ENCODE results near the gene DPF3. TPM values are rescaled to one million over a fixed set of nuclear protein-coding genes. Genes with fewer than 3 reads are reported as not detected.
"Not testable (repeated sequence)": the region's sequence is repeated elsewhere in the genome, so short reads cannot be mapped to it uniquely, and the experiment has no call there.

DPF3 gene
- total RNA-seq, 2 experiments from 2014 or later: 3.8 to 4.1 TPM

DNA sequence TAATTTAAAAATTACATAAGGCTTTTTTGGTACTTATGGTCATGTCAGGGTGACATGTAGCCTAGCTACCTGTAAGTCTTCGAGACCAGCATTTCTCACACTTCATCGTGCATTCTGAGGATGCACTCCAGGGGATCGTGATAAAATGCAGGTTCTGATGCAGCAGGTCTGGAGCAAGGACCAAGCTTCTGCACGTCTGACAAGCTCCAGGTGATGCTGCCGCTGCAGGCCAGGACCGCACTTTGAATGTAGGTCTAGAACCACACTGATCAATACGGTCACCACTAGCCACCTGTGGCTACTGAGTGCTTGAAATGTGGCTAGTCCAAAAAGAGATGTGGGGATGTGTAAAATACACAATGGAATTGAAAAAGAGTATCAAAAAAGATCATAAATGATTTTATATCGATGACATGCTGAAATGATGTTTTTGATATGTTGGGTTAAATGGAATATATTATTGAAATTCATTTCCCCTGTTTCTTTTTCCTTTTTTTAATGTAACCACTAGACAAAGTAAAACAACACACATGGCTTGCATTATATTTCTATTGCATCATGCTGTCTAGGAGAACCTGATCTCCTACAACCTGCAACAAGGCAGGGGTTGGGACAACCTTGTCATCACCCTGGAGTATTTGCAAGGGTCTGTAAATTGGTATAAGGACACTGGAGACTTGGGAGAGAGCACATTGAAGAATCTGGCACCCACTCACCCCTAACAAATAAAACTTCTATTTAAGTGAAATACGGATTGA lies 142.4 kb downstream of the DPF3 start:
- Mint-ChIP-seq H3K4me3 (no peak overlapping the region), H3K9me3 (peaks cover 13% of the 10 kb centered on the region), H3K4me1 (no peaks in the 10 kb centered on the region), H3K27ac (no peak overlapping the region), H3K36me3 (peaks cover 21% of the 10 kb centered on the region), H3K27me3 (peaks cover 1% of the 10 kb centered on the region)
- DNase-seq: no peak
- POLR2A ChIA-PET: no interaction called here
- no peak for ATAC-seq (ENCODE audit: low read depth)

DNA sequence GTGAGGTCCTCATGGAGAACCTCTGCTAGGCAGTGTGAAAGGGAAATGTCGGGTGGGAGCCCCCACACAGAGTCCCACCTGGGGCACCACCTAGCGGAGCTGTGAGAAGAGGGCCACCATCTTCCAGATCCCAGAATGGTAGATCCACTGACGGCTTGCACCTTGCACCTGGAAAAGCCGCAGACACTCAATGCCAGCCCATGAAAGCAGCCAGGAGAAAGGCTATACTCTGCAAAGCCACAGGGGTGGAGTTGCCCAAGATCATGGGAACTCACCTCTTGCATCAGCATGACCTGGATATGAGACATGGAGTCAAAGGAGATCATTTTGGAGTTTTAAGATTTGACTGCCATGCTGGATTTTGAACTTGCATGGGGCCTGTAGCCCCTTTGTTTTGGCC lies 145.0 kb downstream of the DPF3 start:
- not testable (repeated sequence) for H3K4me1 Mint-ChIP-seq, H3K4me3 Mint-ChIP-seq

DNA sequence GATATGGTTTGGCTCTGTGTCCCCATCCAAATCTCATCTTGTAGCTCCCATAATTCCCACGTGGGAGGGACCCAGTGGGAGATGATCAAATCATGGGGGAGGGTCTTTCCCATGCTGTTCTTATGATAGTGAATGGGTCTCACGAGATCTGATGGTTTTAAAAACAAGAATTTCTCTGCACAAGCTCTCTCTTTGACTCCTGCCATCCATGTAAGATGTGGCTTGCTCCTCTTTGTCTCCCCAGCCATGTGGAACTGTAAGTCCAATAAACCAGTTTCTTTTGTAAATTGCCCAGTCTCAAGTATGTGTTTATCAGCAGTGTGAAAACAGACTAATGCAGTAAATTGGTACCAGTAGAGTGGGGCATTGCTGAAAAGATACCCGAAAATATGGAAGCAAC lies 146.2 kb downstream of the DPF3 start:
- no peak for DNase-seq
- no peaks in the 10 kb centered on the region for H3K4me1 Mint-ChIP-seq
- H3K4me3 Mint-ChIP-seq: no peak overlapping the region
- peaks cover 14% of the 10 kb centered on the region for H3K36me3 Mint-ChIP-seq
- peaks cover 1% of the 10 kb centered on the region for H3K27me3 Mint-ChIP-seq
- POLR2A ChIA-PET: no interaction called here
- no peak overlapping the region for H3K27ac Mint-ChIP-seq
- peaks cover 9% of the 10 kb centered on the region for H3K9me3 Mint-ChIP-seq
- ATAC-seq (ENCODE audit: low read depth): no peak

More for the DNA sequence above, 145.0 kb downstream of the DPF3 start:
- ATAC-seq (ENCODE audit: low read depth); DNase-seq; H3K27me3 Mint-ChIP-seq; H3K9me3 Mint-ChIP-seq; POLR2A ChIA-PET; H3K27ac Mint-ChIP-seq: not testable (repeated sequence)
- peaks cover 17% of the 10 kb centered on the region for H3K36me3 Mint-ChIP-seq

DNA sequence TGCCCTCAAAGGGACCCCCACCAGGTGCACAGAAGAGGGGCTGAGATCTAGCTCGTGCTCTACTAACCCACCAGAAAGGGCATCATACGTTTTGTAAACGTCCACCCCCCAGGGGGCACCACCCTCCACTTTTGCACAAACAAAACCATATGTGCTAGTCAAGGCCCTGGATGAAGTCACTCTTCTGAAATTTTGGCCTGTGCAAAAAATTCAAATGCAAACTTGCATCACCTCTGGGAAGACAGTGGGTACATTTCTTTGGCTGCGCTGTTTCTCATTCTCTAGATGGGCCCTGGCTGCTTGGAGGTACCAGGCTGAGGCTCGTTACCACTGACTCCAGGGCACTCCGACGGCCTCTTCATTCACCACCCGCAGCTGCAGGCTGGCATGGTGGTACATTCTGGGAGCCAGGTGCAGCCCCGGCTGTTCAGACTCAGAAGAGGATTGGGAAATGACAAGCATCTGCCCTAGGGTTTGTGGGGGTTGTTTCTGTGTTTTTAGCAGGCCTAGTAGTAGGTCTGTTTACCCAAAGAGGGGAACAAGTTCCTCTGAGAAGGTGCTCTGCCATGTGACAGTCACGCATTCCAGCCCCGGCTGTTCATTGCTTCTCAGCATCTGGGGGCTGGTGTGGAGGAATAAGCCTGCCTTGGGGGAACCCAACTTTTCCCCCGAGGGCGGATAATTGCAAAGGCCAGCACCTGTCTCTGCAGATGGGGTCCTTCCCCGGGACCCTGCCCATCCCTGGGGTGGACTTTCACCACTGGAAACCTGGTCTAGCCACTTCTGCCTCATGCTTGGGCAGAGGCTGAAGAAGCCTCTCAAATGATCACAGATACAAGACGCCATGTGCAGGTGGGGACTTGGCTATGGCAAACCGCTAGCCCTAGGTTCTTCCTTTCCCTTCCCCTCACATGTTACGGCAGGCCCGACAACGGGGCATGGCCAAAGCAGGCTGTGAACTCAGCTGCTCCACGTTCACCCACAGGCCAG lies 147.6 kb downstream of the DPF3 start:
- POLR2A ChIA-PET: no interaction called here
- peaks cover 1% of the 10 kb centered on the region for H3K27me3 Mint-ChIP-seq
- H3K36me3 Mint-ChIP-seq: peaks cover 14% of the 10 kb centered on the region
- DNase-seq (no peak), ATAC-seq (ENCODE audit: low read depth) (no peak)
- peaks cover 9% of the 10 kb centered on the region for H3K9me3 Mint-ChIP-seq
- no peak overlapping the region for H3K27ac Mint-ChIP-seq
- H3K4me1 Mint-ChIP-seq: no peaks in the 10 kb centered on the region
- no peak overlapping the region for H3K4me3 Mint-ChIP-seq

DNA sequence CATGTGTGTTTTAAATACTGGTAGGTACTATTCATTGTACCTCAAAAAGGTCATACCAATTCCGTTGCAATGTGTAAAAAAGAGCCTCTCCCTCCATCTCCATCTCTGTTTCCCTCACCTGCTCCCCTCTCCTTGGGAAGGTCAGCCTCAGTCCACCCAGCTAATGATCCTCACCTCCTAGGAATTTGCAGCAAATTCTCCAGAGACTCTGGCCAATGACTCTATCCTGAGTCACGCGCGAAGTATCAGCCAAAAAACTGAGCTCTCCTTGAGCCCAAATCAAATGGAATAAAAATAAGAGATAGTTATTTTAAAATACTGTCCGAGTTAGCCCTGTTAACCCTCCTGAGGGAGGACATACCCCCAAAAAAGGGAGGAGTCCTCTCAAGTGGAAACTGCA lies 148.4 kb downstream of the DPF3 start:
- Mint-ChIP-seq H3K9me3 (peaks cover 9% of the 10 kb centered on the region), H3K4me1 (no peaks in the 10 kb centered on the region), H3K4me3 (no peak overlapping the region), H3K36me3 (peaks cover 14% of the 10 kb centered on the region), H3K27me3 (peaks cover 1% of the 10 kb centered on the region), H3K27ac (no peak overlapping the region)
- POLR2A ChIA-PET: no interaction called here
- no peak for DNase-seq
- ATAC-seq (ENCODE audit: low read depth): no peak

DNA sequence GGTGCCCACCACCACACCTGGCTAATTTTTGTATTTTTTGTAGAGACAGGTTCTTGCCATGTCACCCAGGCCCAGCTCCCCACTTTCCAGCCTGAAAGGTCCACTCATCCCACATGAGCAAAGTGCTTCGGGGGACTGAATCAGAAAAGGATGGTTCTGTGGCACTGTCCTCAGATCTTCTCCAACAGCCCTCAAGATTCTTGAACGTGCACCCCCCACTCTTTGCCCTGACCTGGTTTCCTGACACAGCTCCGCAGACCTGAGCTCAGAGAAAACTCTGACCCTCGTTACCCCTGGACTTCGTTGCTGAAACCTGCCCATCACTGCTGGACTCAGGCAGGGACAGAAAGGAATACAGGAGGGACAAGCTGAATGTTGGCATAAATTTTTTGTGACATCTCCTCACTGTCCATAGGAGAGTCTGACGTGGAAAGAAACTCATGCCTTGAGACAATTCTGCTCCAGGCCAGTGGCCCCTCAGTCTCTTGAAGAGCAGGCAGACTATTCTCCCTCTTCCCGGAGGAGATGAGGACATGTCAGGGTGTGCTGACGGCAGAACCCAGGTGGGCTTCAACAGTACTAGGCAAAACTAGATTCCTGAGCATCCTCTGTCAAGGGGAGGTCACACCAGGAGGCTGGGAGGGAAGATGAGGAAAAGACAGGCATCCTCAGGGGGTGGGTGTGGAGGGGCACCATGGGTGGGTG lies 149.3 kb downstream of the DPF3 start:
- ATAC-seq (ENCODE audit: low read depth) (no peak), DNase-seq (no peak)
- H3K27ac Mint-ChIP-seq: no peak overlapping the region
- peaks cover 9% of the 10 kb centered on the region for H3K9me3 Mint-ChIP-seq
- peaks cover 1% of the 10 kb centered on the region for H3K27me3 Mint-ChIP-seq
- no peak overlapping the region for H3K4me3 Mint-ChIP-seq
- POLR2A ChIA-PET: no interaction called here
- H3K36me3 Mint-ChIP-seq: peaks cover 13% of the 10 kb centered on the region
- no peaks in the 10 kb centered on the region for H3K4me1 Mint-ChIP-seq

DNA sequence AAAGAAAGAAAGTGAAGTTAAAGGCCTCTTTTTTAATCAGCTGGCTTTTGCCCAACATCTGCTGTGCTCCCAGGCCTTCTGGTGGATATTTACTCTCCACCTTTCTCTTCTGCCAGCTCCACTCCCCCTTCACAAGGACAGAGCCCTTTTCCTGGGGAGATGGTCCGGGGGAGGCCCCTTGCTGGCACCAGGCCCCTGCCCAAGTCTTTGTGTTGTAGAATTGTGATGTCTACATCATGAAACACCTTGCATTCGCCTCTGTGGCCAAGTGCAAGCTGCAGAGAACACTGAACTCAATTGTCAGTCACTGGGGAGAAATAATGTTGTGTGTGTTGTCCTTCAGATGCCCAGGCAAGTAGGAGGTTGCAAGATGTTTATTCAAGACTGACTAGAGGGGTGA lies 150.3 kb downstream of the DPF3 start:
- Mint-ChIP-seq H3K4me3 (no peak overlapping the region), H3K4me1 (no peaks in the 10 kb centered on the region), H3K9me3 (peaks cover 9% of the 10 kb centered on the region), H3K36me3 (peaks cover 8% of the 10 kb centered on the region), H3K27me3 (peaks cover 1% of the 10 kb centered on the region), H3K27ac (no peak overlapping the region)
- POLR2A ChIA-PET: no interaction called here
- ATAC-seq (ENCODE audit: low read depth) (no peak), DNase-seq (no peak)

DNA sequence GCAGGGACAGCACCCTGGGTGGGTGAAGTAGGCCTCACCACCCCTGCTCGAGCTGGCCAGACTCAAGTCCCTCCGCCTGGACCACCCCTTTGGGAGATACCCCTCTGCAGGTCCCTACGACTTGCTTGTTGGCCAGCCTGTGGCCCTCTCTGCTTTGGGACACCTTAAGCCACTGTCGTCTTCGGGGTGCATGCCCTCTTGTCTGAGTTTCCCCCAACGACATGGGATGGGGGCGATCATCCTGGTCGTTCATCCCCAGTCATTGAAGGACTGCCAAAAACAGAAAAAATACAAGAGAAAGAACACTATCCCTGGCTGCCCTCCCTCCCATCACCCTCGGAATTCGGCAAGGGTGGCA lies 151.1 kb downstream of the DPF3 start:
- Mint-ChIP-seq H3K27ac (no peak overlapping the region), H3K4me3 (no peak overlapping the region), H3K9me3 (peaks cover 4% of the 10 kb centered on the region), H3K36me3 (peaks cover 4% of the 10 kb centered on the region), H3K27me3 (peaks cover 1% of the 10 kb centered on the region), H3K4me1 (no peaks in the 10 kb centered on the region)
- POLR2A ChIA-PET: no interaction called here
- DNase-seq (no peak), ATAC-seq (ENCODE audit: low read depth) (no peak)

DNA sequence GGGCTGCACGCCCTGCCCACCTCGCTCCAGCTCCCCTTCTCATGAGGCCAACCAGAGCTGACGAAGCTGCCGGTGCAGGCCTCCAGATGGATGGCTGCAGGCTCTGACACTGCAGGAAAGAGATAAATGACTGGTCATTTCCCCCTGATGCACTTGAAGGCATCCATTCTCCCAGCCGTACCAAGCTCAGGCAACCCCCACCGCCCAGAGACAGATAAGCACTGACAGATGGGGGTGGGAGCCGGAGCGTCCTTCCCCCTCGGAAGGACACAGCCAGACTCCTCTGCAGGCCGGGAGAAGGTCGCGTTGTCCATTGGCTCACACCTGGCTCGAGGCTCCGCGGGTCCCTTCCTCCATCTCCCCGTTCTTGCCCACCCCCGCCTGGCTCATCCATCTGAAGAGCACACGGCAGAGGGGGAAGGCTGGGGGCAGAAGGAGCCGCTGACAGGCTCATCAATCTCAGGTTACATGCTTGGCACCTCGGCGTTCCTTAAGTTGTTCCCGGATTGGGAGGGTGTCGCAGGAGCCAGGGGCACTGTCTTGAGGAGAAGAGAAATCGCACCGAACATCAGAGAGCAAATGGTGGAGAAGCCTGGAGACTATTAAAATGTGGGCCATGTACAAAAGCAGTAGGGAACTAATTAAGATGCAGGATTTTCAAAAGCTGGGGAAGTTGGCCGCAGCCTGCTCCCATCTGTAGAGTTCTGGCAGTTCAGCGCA lies 151.6 kb downstream of the DPF3 start:
- Mint-ChIP-seq H3K9me3 (peaks cover 2% of the 10 kb centered on the region), H3K4me3 (no peak overlapping the region), H3K27ac (no peak overlapping the region), H3K36me3 (peaks cover 3% of the 10 kb centered on the region), H3K27me3 (peaks cover 1% of the 10 kb centered on the region), H3K4me1 (no peaks in the 10 kb centered on the region)
- POLR2A ChIA-PET: no interaction called here
- no peak for DNase-seq
- ATAC-seq (ENCODE audit: low read depth): no peak

DNA sequence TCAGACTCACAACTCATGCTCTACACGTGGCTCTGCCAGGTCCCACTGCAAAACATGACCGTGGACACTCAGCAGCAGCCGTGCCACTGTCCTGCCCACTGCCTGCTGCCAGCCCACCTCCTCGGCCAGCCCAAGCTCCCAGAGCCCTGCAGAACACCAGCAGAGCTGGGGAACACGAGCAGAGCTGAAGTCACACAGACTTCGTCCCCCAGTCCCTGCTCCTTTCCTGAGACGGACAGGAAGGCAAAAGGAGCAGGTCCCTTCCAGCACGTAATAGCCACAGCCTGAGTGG lies 152.1 kb downstream of the DPF3 start:
- Mint-ChIP-seq H3K27ac (no peak overlapping the region), H3K4me3 (no peak overlapping the region), H3K36me3 (no peaks in the 10 kb centered on the region), H3K9me3 (no peaks in the 10 kb centered on the region), H3K4me1 (no peaks in the 10 kb centered on the region), H3K27me3 (no peaks in the 10 kb centered on the region)
- DNase-seq (no peak), ATAC-seq (ENCODE audit: low read depth) (no peak)
- POLR2A ChIA-PET: no interaction called here

DNA sequence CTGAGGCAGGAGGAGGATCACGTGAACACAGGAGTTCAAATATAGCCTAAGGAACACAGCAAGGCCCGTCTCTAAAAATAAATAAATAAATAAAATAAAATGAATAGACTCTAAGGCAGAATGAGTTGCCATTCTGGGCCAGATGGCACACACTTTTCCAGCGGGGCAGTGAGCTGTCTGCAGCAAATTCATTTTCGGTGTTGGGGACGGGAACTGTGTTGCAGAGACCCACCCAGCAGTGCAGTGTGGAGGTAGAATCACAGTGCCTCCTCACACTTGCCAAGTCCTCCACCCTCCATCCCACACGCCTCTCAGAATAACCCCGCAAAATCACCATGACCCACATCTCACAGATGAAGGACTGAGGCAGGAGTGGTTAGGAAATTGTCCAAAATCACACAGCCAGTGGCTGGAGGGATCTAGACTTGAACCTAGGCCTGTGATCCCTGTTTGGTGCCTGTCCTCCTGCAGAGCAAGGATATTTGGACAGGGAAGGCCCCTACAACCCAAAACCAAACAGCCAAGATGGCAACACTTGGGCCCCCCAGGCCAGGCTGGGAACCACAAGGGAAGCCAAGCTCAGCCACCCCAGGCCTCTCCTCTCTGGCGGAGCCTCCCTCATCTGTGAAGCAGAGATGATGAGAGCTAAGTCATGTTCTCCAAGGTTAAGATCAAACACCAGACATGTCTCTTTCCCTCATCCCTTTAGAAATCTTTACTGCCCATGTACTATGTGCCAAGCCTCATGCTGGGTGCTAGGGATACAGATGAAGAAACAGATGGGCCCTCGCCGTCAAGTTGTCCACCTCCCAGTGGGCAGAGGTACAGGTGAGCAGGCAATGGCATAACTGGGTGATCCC lies 152.7 kb downstream of the DPF3 start:
- H3K36me3 Mint-ChIP-seq: no peaks in the 10 kb centered on the region
- no peaks in the 10 kb centered on the region for H3K4me1 Mint-ChIP-seq
- DNase-seq (no peak), ATAC-seq (ENCODE audit: low read depth) (no peak)
- POLR2A ChIA-PET: no interaction called here
- H3K27me3 Mint-ChIP-seq: no peaks in the 10 kb centered on the region
- H3K9me3 Mint-ChIP-seq: no peaks in the 10 kb centered on the region
- H3K4me3 Mint-ChIP-seq: no peak overlapping the region
- H3K27ac Mint-ChIP-seq: no peak overlapping the region

DNA sequence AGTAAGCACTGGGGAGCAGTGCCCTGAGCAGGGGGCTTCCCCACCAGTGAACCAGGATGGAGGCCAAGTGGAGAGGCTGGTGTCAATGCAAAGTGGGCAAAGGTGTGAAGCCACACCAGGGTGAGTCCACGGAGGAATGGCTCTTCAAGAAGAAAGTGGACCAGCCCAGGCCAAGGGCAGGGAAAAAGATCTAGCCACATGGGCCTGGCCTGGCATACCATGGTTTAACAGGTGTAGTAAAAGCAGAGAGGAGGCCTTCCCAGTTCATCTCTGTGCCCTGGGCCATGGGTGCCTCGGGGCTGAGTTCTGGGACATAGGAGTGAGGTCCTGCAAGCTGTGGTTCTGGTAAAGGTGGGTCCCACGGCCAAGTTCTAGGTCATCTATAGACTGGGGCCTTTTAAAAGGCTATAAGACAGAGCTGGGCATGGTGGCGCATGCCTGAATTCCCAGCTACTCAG lies 153.4 kb downstream of the DPF3 start:
- no peaks in the 10 kb centered on the region for H3K4me1 Mint-ChIP-seq
- H3K27ac Mint-ChIP-seq: no peak overlapping the region
- ATAC-seq (ENCODE audit: low read depth) (no peak), DNase-seq (no peak)
- H3K9me3 Mint-ChIP-seq: no peaks in the 10 kb centered on the region
- POLR2A ChIA-PET: no interaction called here
- H3K36me3 Mint-ChIP-seq: no peaks in the 10 kb centered on the region
- H3K4me3 Mint-ChIP-seq: no peak overlapping the region
- no peaks in the 10 kb centered on the region for H3K27me3 Mint-ChIP-seq

All from activated naive CD8-positive, alpha-beta T cell treated with anti-CD3 and anti-CD28 coated beads, Interleukin-2, amount 10 ng/mL, durations not matched to agents 7 days and 5 days (primary cell).